ENCODE measurements around the gene ATF7.

Gene ATF7

DNA sequence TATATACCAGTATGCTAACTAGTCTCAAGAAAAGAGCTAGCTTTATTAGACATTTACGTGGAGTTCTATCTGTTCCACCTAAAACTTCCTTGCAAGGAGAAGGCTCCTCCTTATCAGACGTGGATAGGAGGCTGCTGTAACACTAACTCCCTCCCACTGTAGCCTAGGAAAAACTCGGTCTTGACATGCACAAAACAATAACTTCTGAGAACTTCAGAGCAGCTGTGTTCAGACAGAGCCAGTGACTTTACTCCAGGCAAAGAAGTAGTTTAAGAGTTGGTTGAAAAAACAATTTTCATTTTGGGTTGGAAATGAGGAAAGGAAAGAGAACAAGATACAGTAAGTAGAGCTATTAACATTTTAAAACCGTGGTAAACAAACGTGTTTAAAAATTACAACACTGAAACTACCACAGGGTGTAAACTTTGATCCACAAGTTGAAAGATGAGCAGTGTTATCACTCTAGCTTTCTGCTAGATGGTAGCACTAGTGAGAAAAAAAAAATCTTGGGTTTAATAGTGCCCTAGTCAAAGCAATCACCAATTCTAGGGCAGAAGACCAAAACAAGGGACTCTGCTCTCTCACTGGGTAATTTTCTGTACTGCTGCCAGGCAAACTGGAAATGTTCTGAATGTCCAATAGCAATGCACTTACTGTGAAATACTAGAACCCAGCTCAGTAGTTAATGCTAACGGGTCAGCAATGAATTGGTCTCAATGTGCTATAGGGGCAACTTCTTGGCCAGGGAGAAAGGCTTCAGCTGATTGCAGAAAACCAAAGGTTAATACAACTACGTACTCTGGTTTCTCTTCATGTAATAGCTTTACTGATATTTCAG is 2.4 kb downstream of the ATF7 start:
- DNase-seq (ENCODE audit: low read depth): no peak
- no peak for TF ChIP-seq CTCF (IDR thresholded peaks at IDR 0.05; ENCODE audit: control insufficient read depth, extremely low read depth, insufficient read depth)
- peak overlapping the region; percentile 91 for H3K4me3 ChIP-seq (ENCODE audit: low read depth, low read length)

DNA sequence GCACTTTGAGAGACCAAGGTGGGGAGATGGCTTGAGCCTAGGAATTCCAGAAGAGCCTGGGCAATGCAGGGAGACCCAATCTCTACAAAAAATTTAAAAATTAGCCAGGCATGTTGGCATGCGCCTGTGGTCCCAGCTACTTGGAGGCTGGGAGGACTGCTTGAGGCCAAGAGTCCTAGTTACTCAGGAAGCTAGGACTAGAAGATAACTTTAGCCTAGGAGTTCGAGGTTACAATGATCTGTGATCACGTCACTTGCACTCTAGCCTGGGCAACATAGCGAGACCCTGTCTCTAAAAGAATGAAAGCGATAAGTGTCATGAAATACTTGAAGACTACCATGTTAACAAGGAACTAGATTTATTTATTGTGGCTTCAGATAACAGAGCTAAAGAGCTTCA is 3.5 kb downstream of the ATF7 start:
- DNase-seq (ENCODE audit: low read depth): no peak
- no peak for TF ChIP-seq CTCF (IDR thresholded peaks at IDR 0.05; ENCODE audit: control insufficient read depth, extremely low read depth, insufficient read depth)
- no peak overlapping the region for H3K4me3 ChIP-seq (ENCODE audit: low read depth, low read length)

GRCh38 chr12:53618275-53618674 is 7.9 kb downstream of the ATF7 start:
- DNase-seq (ENCODE audit: low read depth): no peak
- H3K4me3 ChIP-seq (ENCODE audit: low read depth, low read length): peak overlapping the region; percentile 6; the same call in 1 of the 2 replicates
- no peak for TF ChIP-seq CTCF (IDR thresholded peaks at IDR 0.05; ENCODE audit: control insufficient read depth, extremely low read depth, insufficient read depth)

- H3K4me3 ChIP-seq (ENCODE audit: low read depth, low read length): no peak overlapping the region; the same call in 1 of the 2 replicates
- DNase-seq (ENCODE audit: low read depth): no peak
- no peak for TF ChIP-seq CTCF (IDR thresholded peaks at IDR 0.05; ENCODE audit: control insufficient read depth, extremely low read depth, insufficient read depth)
Measured at GRCh38 chr12:53617700-53618099, 8.5 kb downstream of the ATF7 start.

GRCh38 chr12:53616950-53617349 is 9.2 kb downstream of the ATF7 start:
- H3K4me3 ChIP-seq (ENCODE audit: low read depth, low read length): no peak overlapping the region
- DNase-seq (ENCODE audit: low read depth): no peak
- no peak for TF ChIP-seq CTCF (IDR thresholded peaks at IDR 0.05; ENCODE audit: control insufficient read depth, extremely low read depth, insufficient read depth)

DNA sequence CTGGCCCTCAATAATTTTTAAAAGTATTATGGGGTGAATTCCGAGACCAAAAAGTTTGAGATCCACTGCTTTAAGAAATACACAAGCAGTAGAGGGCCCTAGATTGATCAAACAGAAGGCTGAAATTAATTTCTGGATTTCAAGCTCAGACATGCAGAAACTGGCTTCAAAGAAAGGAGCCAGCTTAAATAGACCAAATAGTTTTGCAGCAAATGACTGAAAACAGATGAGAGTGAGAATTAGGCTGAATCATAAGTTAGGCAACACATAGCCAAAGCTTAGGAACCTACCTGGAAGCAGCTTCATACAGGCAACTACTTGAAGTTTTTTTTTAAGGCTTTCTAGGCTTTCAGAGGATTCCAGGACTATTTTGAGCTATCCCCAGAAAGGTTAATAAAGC is 12.4 kb downstream of the ATF7 start:
- no peak for DNase-seq (ENCODE audit: low read depth)
- no peak overlapping the region for H3K4me3 ChIP-seq (ENCODE audit: low read depth, low read length)
- no peak for TF ChIP-seq CTCF (IDR thresholded peaks at IDR 0.05; ENCODE audit: control insufficient read depth, extremely low read depth, insufficient read depth)

DNA sequence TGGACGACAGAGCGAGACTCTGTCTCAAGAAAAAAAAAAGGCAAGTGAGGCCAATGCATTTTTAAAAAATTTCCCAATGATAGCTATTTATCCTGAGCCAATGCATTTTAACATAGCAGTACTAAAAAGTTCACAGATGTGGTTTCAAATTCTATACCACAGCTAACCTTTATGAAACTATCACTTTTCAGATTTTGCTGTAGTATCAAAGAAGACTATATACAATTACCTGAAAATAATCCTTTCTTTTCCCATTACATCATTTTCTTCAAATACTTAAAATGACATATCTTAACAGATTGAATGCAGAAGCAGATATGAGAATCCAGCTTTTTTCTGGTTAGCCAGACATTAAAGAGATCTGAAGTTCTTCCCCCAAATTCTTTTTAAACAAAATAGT is 13.2 kb downstream of the ATF7 start:
- no peak overlapping the region for H3K4me3 ChIP-seq (ENCODE audit: low read depth, low read length)
- no peak for DNase-seq (ENCODE audit: low read depth)
- no peak for TF ChIP-seq CTCF (IDR thresholded peaks at IDR 0.05; ENCODE audit: control insufficient read depth, extremely low read depth, insufficient read depth)

Data from LNCaP clone FGC (cell line).